ENCODE results near the gene COMMD3.

COMMD3 gene

DNA sequence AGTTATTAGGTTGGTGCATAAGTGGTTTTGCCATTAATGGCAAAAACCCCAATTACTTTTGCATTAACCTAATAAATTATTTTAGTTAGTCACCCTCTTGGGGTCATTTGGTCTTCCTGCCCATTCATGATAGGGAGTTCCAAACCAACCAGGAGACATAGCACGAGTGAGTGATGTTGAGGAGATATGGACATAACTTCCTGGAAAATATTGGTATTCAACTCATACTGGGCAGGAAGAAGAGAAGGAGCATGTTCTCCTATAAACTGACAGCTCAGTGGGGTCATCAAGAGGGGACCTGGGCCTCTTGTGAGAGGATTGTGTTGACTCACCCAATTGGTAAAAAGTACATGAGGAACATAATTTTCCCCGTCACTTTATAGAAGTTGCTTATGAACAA lies 52.8 kb downstream of the COMMD3 start:
- no peak for DNase-seq

DNA sequence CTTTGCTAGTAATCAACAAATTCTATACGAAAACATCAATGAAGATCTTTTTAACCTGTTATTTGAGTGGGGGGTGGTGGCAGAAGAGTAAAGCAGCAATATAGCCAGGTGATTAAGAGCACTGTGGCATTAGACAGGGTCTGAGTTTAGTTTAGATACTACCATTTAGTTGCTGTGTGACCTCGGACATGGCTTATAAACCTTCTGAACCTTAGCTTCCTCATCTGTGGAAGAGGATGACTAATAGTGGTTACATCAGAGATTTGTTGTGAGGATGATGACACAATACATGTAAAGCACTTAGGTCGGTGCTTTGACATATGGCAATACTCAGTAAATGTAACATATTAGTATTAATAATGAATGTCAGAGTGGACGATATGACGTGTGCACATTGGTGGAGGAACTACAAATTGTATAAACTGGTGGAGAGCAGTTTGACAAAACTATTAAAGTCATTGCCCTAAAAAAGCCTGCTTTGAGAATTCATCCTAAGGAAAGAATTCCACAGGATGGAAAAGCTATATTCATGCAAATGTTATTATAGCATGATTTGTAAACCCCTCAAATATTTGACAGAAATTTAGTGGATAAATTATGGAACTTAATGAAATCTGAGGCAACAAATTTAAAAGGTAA lies 53.4 kb downstream of the COMMD3 start:
- DNase-seq = no peak
